Kidney epithelial cell (primary cell): ENCODE data around the gene PHB1. TPM values are rescaled to one million over a fixed set of nuclear protein-coding genes. Genes with fewer than 3 reads are reported as not detected.
A peak's percentile ranks its signal among the peaks of the same experiment; 100 is the strongest.

Experiments
- DNase-seq: peaks from one replicate; pipeline ENCODE4 v3.0.0-alpha.2; 2010; ENCODE audit warnings: low read depth
- H3K27me3 ChIP-seq: 2 replicates; pipeline ENCODE4 v1.6.0; 2011; ENCODE audit warnings: low read length; ENCODE audit not compliant: control insufficient read depth, insufficient read depth
- H3K36me3 ChIP-seq: 2 replicates; pipeline ENCODE4 v1.5.1; 2011; ENCODE audit warnings: low read length; ENCODE audit not compliant: control insufficient read depth, insufficient read depth
- H3K4me3 ChIP-seq: 2 replicates; pipeline ENCODE4 v1.5.1; 2011; ENCODE audit warnings: low read depth, mild to moderate bottlenecking, control low read depth, low read length
- CTCF ChIP-seq: IDR thresholded peaks from 2 replicates; pipeline ENCODE4 v1.5.1; 2011; ENCODE audit warnings: mild to moderate bottlenecking, moderate library complexity, low read length, control low read depth, inconsistent platforms; ENCODE audit not compliant: insufficient read depth, poor library complexity, severe bottlenecking
- total RNA-seq: library from RNA; depleted of rRNA; stranded (reverse); fragments of >200 nt; gene quantifications from 2 replicates; pipeline ENCODE4 v1.2.3, GENCODE V29; 2015

PHB1 gene
- total RNA-seq, 1 donor from 2014 or later = 143 TPM

- DNase-seq = no peak
- H3K4me3 ChIP-seq = peak overlapping the region; percentile 89
- H3K36me3 ChIP-seq = peaks cover 4% of the 10 kb centered on the region
- H3K27me3 ChIP-seq = no peaks in the 10 kb centered on the region
- TF ChIP-seq CTCF = no peak
Observed at GRCh38 chr17:49414271-49414621, 436 bp downstream of the PHB1 start.

GRCh38 chr17:49409066-49409465 is 5.6 kb downstream of the PHB1 start:
- Histone ChIP-seq H3K36me3 (peaks cover 6% of the 10 kb centered on the region), H3K4me3 (no peak overlapping the region), H3K27me3 (no peaks in the 10 kb centered on the region)
- no peak for DNase-seq
- no peak for TF ChIP-seq CTCF

GRCh38 chr17:49407981-49408501 is 6.6 kb downstream of the PHB1 start:
- DNase-seq = peak; percentile 26

GRCh38 chr17:49407086-49407485 is 7.6 kb downstream of the PHB1 start:
- DNase-seq = no peak
- no peak for TF ChIP-seq CTCF
- peaks cover 4% of the 10 kb centered on the region for H3K36me3 ChIP-seq
- H3K4me3 ChIP-seq = no peak overlapping the region
- H3K27me3 ChIP-seq = no peaks in the 10 kb centered on the region

More at GRCh38 chr17:49407981-49408501, 6.6 kb downstream of the PHB1 start:
- Histone ChIP-seq H3K36me3 (peaks cover 6% of the 10 kb centered on the region), H3K4me3 (no peak overlapping the region), H3K27me3 (no peaks in the 10 kb centered on the region)
- peak; percentile 99 for TF ChIP-seq CTCF

- Histone ChIP-seq H3K4me3 (no peak overlapping the region), H3K36me3 (peaks cover 4% of the 10 kb centered on the region), H3K27me3 (no peaks in the 10 kb centered on the region)
- TF ChIP-seq CTCF = no peak
- DNase-seq = no peak
Observed at GRCh38 chr17:49406421-49407061, 8.1 kb downstream of the PHB1 start.

GRCh38 chr17:49404906-49405305 is 9.8 kb downstream of the PHB1 start:
- Histone ChIP-seq H3K4me3 (no peak overlapping the region), H3K27me3 (no peaks in the 10 kb centered on the region), H3K36me3 (peaks cover 2% of the 10 kb centered on the region)
- no peak for DNase-seq
- no peak for TF ChIP-seq CTCF
